ENCODE results near the gene SLC43A3.

Gene SLC43A3

GRCh38 chr11:57436031-57436430, 9.1 kb upstream of the SLC43A3 start:
- TF ChIP-seq CTCF (IDR thresholded peaks at IDR 0.05; ENCODE audit: insufficient read depth, low read depth, low read length, missing control alignments): no peak
- no peak for DNase-seq (ENCODE audit: low read depth)
- no peak overlapping the region for H3K4me3 ChIP-seq (ENCODE audit: low read length)

GRCh38 chr11:57434640-57435546, 8.0 kb upstream of the SLC43A3 start:
- TF ChIP-seq CTCF (IDR thresholded peaks at IDR 0.05; ENCODE audit: insufficient read depth, low read depth, low read length, missing control alignments): no peak
- peak; percentile 96 for DNase-seq (ENCODE audit: low read depth)
- H3K4me3 ChIP-seq (ENCODE audit: low read length): no peak overlapping the region

- DNase-seq (ENCODE audit: low read depth): peak; percentile 59
- TF ChIP-seq CTCF (IDR thresholded peaks at IDR 0.05; ENCODE audit: insufficient read depth, low read depth, low read length, missing control alignments): no peak
- no peak overlapping the region for H3K4me3 ChIP-seq (ENCODE audit: low read length)
These were observed 5.8 kb upstream of the SLC43A3 start for GRCh38 chr11:57432714-57433163.

- H3K4me3 ChIP-seq (ENCODE audit: low read length): no peak overlapping the region
- DNase-seq (ENCODE audit: low read depth): no peak
- no peak for TF ChIP-seq CTCF (IDR thresholded peaks at IDR 0.05; ENCODE audit: insufficient read depth, low read depth, low read length, missing control alignments)
These were observed 5.2 kb upstream of the SLC43A3 start for GRCh38 chr11:57432149-57432561.

GRCh38 chr11:57430952-57431351, 4.0 kb upstream of the SLC43A3 start:
- no peak for DNase-seq (ENCODE audit: low read depth)
- H3K4me3 ChIP-seq (ENCODE audit: low read length): no peak overlapping the region
- TF ChIP-seq CTCF (IDR thresholded peaks at IDR 0.05; ENCODE audit: insufficient read depth, low read depth, low read length, missing control alignments): no peak

GRCh38 chr11:57429946-57430345, 3.0 kb upstream of the SLC43A3 start:
- no peak for TF ChIP-seq CTCF (IDR thresholded peaks at IDR 0.05; ENCODE audit: insufficient read depth, low read depth, low read length, missing control alignments)
- H3K4me3 ChIP-seq (ENCODE audit: low read length): no peak overlapping the region
- DNase-seq (ENCODE audit: low read depth): no peak

GRCh38 chr11:57428643-57429042, 1.7 kb upstream of the SLC43A3 start:
- H3K4me3 ChIP-seq (ENCODE audit: low read length): no peak overlapping the region
- no peak for TF ChIP-seq CTCF (IDR thresholded peaks at IDR 0.05; ENCODE audit: insufficient read depth, low read depth, low read length, missing control alignments)
- no peak for DNase-seq (ENCODE audit: low read depth)

All from epithelial cell of esophagus (primary cell).